Brain microvascular endothelial cell (primary cell): ENCODE data around the gene CHST11.

Source experiments
- DNase-seq: peaks from one replicate; pipeline ENCODE4 v3.0.0-alpha.2; 2020
- H3K27ac ChIP-seq: fragments of 250-450 bp; sonication (Bioruptor Pico); 2 replicates; pipeline ENCODE4 v1.5.1; 2020; ENCODE audit warnings: mild to moderate bottlenecking, moderate library complexity
- H3K27me3 ChIP-seq: fragments of 250-450 bp; sonication (Bioruptor Pico); replicated peaks from 2 replicates; pipeline ENCODE4 v1.5.1; 2020; ENCODE audit warnings: mild to moderate bottlenecking
- H3K36me3 ChIP-seq: fragments of 250-450 bp; sonication (Bioruptor Pico); replicated peaks from 2 replicates; pipeline ENCODE4 v1.5.1; 2020; ENCODE audit warnings: mild to moderate bottlenecking
- H3K4me3 ChIP-seq: 2 replicates; pipeline ENCODE4 v1.5.1; 2011; ENCODE audit warnings: low read depth, mild to moderate bottlenecking, control low read depth, low read length, moderate library complexity
- CTCF ChIP-seq: IDR thresholded peaks from 2 replicates; pipeline ENCODE4 v1.5.1; 2011; ENCODE audit warnings: low read depth, mild to moderate bottlenecking, moderate library complexity, low read length, control low read depth, inconsistent platforms; ENCODE audit errors: missing control alignments
- in situ Hi-C: cut with HindIII; loops from 2 replicates; pipeline ENCODE4 v1.10.0; 2017; ENCODE audit warnings: low sequenced_read_pairs, low pct_ligation_motif_present

CHST11 gene

GRCh38 chr12:104423273-104423672, 33.5 kb upstream of the CHST11 start:
- H3K36me3 ChIP-seq = no peaks in the 10 kb centered on the region
- no peak for DNase-seq
- H3K27me3 ChIP-seq = no peaks in the 10 kb centered on the region
- H3K27ac ChIP-seq = no peak overlapping the region
- TF ChIP-seq CTCF = no peak
- no peak overlapping the region for H3K4me3 ChIP-seq
- in situ Hi-C loops = no loop called here

DNA sequence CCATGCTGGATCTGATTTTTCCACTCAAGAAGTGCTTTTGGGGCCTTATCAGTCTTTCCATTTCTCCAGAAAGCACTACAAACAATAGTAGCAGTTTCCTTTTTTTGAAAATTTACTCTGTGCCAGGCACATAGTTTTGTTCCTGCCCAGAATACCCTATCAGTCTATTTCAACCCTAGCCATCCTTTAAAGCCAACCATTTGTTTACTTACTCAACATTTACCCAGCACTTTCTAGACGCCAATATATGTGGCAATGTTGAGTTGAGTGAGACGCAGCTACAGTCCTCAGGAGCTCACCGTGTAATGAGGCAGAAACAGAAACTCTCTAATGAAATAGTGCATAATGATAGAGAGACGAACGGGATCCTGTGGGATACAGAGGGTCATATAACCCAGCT, 32.9 kb upstream of the CHST11 start:
- in situ Hi-C loops = no loop called here
- DNase-seq = no peak

DNA sequence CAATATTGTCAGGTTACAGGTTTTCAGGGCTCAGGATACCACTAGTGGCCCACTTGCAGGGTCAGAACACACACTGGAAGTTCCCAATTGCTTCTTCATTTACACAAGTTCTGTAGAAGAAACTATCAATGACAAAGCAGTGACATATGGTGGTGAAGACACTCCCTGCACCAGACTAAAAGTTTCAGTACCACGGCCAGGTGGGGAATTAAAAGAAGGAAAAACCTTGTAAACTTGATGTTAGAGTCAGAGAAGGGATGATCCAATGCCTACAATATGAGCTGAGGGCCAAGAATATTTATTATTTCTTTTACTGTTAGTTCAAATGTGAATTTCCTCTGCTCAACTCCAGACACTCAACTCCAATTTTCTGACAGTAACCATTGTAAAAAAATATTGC, 31.8 kb upstream of the CHST11 start:
- Histone ChIP-seq H3K4me3 (no peak overlapping the region), H3K36me3 (no peaks in the 10 kb centered on the region), H3K27ac (no peak overlapping the region), H3K27me3 (no peaks in the 10 kb centered on the region)
- TF ChIP-seq CTCF = no peak
- no peak for DNase-seq
- in situ Hi-C loops = no loop called here

More for the DNA sequence above, 32.9 kb upstream of the CHST11 start:
- Histone ChIP-seq H3K27me3 (no peaks in the 10 kb centered on the region), H3K36me3 (no peaks in the 10 kb centered on the region), H3K27ac (no peak overlapping the region), H3K4me3 (no peak overlapping the region)
- TF ChIP-seq CTCF = no peak

GRCh38 chr12:104425614-104426013, 31.1 kb upstream of the CHST11 start:
- DNase-seq = no peak
- Histone ChIP-seq H3K27me3 (no peaks in the 10 kb centered on the region), H3K4me3 (no peak overlapping the region), H3K27ac (no peak overlapping the region), H3K36me3 (no peaks in the 10 kb centered on the region)
- no peak for TF ChIP-seq CTCF
- in situ Hi-C loops = no loop called here

DNA sequence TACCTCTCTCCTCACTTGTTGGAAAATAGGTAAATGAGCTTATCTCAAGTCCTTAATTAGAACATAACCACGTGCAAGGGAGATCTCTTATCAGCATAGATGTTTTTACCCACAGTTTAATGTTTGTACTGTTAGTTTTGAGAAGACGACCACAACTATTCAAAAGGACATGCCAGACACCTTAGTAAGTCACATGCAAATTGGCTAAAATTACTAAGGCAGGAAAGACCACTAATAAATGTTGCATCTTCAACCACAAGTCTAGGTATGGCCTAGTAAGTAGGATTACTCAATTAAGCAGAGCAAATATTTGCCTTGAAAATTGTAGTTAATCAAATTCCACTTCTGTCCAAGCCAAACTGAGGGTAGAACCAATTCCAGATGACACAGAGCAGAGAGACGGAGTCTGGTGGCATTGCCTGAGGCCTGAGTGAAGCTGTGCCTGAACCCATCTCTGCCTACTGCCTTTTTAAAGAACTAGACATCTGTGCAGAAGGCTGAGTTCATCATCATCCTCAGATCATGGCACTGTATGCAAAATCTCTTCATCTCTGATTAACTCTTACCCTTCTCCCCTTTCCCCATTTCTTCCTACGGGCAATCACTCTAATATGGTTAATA, 29.7 kb upstream of the CHST11 start:
- peak; percentile 22 for DNase-seq
- TF ChIP-seq CTCF = no peak
- Histone ChIP-seq H3K4me3 (no peak overlapping the region), H3K27ac (no peak overlapping the region), H3K27me3 (no peaks in the 10 kb centered on the region), H3K36me3 (no peaks in the 10 kb centered on the region)
- in situ Hi-C loops = no loop called here

DNA sequence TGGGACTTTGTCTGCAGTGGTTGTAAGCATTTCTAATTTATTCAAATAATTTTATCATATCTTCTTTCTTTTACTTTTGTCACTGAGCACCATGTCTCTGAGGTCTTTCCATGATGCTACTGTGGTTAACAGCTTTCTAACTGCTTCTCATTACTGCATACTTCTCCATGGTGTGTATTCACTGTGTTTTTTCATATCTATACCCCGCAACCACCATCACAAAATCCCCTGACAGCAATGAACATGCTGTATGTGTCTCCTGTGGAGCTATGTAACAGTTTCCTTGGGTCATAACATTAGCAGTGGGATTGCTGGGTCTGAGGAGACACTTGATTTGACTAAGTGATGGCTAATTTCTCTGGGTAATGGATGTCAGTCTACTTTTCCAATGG, 29.2 kb upstream of the CHST11 start:
- Histone ChIP-seq H3K4me3 (no peak overlapping the region), H3K27ac (no peak overlapping the region), H3K27me3 (no peaks in the 10 kb centered on the region), H3K36me3 (no peaks in the 10 kb centered on the region)
- no peak for DNase-seq
- TF ChIP-seq CTCF = no peak
- in situ Hi-C loops = no loop called here
